Measurements from ENCODE around the gene ZNF654.
"Not testable (repeated sequence)": the region's sequence is repeated elsewhere in the genome, so short reads cannot be mapped to it uniquely, and the experiment has no call there.

ZNF654 gene

DNA sequence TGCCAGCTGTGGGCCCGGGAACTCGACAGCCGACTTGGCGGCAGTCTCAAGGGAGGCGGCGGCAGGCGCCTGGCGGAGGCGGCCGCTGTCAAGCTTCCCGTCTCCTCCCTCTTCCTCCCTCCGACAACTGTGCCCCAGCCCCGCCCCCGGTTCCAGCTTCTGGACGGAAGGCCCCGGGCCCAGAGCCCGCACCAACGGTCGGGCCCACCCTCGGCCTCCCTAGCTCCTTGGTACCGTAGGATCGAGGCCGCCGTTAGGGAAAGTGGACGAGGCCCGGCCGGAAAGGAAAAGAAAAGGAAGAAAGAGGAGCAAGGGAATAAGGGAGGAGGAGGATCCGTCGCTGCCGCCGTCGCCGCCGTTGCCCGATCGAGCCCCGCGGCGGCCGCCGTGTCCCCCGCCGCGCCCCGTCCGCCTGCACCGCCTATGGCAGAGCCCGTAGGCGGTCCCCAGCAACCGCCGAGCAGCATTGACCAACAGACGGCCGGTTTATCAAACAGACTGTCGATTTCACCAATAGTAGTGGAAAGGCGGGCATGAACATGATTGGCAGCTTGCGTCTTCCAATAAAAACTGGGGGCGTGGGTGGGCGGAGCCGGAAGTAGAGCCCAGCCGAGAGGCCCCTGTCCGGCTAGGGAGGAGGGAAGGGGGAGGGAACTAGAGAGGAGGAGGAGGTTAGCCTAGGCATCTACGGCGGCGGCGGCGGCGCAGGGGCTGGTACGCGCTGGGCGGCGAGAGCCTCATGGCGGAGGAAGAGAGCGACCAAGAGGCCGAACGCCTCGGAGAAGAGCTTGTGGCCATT, at the start of gene ZNF654, which contains the start of gene CGGBP1:
TSS of gene ZNF654 (plus strand) at position 675 of the 799 bp plus-strand sequence. CDS start at position 740, 65 bp downstream.
TSS of gene CGGBP1 (minus strand) at position 425 of the 799 bp plus-strand sequence. CDS start 3,029 bp downstream, outside the sequence.
- peak; percentile 87 for DNase-seq

- DNase-seq, result no peak
Observed at GRCh38 chr3:88010810-88011209, 48.2 kb upstream of the ZNF654 start.

DNA sequence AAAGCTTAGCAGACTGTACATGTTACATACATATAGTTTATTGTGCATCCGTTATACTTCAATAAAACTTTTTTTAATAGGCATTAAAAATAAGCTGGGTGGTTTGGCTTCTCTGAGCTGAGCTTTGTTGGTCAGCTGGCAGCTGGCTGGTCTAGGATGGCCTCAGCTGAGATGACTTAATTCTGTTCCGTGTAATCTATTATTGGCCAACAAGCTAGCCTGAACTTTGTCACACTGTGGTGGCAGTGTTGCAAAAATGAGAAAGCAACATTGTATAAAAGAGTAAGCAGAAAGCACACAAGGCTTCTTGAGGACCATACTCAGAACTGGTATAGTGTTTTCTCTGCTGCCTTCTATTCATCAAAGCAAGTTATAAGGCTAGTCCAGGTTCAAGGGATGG, 45.5 kb upstream of the ZNF654 start:
- no peak for DNase-seq

GRCh38 chr3:88015656-88016055, 43.4 kb upstream of the ZNF654 start:
- not testable (repeated sequence) for DNase-seq

DNA sequence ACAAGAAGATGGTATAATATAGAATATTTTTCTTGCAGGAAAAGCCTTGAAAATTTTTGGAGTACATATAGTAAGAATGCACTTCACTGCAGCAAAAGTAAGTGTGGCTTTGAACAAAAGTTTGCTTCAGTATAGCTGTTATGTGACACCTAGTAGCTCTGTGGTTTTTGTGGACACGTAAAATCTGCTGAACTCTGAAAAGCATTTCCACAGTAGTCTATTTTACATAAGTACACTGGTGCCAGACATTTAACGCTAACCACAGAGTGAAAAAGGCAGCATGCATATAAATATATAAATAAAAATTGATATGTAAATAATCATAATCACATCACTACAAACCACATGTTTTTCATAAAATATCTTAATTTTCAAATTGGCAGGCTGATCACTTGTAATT, 40.0 kb upstream of the ZNF654 start:
- no peak for DNase-seq

DNA sequence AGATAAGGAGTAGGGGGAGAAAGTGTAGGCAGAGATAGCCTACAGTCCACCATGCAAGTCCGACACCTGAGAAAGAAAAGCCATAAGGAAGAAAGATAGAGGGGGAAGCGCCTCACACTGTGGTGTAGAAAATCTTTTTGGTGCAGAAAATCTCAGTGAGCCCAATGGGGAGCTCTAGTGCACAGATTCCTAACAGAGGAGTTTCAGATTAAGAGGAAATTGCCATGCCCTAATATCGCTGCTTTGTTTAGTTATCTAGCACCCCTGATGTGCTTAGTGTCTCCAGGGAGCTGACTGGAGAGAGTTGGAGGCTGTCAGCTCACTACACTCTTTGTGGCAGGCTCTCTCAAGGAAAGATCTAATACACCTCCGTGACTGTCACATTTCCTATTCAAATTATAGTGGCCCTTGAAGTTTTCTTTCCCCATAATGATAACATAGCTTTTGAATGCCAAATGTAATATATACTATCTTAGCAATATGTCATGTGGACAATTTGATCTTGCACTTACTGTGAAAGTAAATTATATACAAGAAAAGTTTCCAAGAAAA, 34.0 kb upstream of the ZNF654 start:
- DNase-seq, result no peak

DNA sequence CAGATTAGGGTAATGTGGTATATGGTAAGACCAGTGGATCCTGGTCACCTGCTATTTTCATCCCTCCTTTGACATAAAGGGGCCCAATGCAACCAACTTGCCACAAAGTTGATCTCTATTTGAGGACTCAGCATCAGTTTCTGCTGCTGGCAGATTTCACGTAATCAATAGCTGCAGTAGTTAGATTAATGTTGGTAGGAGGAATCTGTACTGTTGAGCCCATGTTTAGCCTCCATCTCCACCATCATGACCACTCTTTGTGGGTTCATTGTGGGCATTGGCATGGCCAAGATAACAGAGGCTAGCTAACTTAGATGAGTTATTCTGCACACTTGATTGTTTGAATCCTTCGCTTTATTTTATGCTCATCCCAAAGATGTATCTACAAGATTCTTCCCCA, 30.2 kb upstream of the ZNF654 start:
- DNase-seq, result no peak

DNA sequence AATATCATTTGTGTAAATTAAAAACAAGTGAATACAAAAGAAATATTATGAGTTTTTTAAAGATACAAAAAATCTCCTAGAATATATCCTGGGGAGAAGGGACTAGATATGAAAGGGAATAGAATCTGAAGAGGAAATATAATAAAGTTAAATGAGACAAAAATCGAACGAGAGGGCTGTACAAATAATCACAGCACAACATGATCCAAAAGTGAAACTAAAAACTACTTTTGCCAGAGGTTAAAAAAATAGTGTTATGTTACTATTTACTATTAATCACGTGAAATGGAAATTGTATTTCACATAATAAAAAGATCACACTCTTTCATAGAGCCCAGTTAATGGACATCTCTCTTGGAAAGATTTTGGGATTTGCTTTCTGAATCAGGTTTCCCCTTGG, 28.8 kb upstream of the ZNF654 start:
- no peak for DNase-seq

DNA sequence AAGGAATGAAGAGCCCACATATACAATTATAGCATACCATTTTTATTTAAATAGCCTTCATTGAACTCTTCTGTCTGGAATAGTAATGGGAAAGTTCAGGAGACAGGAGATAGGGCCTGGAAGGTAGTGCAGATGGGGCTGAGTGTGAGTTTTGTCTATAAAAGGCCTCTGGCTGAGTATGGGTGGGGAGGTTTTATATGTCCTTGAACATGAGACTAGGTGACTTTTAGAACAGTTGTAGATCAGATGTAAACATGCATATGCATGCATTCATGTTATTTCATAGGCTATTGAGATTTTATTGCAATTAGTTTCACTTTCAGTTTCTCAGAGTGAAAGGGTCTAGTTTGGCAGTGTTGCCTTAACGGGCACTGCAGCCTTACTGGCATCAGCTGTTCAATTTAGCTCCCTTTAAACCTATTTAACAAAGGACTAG, 27.4 kb upstream of the ZNF654 start:
- no peak for DNase-seq

DNA sequence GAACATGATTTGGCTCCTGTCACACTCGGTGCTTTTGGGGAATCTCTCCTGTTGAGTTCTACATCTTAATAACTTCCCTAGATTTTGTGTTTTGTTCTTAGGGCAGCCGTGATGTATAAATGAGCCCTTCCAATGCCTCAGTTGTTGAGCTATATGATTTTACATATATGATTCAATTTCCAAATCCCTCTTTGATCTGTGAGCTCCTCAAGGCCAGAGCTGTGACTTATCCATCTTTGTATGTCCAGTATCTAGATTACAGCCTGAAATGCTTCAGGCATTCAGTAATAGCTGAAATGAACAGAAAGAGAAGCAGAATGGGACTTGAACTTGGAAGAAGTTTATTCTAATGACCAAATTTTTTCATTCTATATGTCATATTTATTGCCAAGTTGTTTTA, 26.8 kb upstream of the ZNF654 start:
- no peak for DNase-seq

- DNase-seq, result no peak
Observed at GRCh38 chr3:88033079-88033478, 26.0 kb upstream of the ZNF654 start.

- DNase-seq, result no peak
Observed at GRCh38 chr3:88033808-88034207, 25.2 kb upstream of the ZNF654 start.

GRCh38 chr3:88034491-88035275, 24.4 kb upstream of the ZNF654 start:
- DNase-seq, result no peak

DNA sequence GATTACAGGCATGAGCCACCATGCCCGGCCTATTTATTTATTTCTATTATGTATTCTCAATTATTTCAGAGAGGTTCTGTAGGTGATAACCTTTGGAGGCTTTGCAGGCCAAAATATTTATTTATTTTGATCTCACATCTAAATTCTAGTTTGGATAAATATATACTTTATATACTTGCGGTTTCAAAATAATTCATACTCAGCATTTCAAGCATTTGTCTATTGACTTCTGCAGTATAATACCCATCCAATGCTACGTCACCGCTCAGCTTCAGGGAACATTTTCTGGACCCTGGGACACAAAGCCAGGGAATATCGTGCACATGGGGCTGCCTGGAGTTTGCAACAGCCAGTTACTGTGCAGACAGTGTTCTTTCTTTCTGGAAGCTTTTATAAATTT, 22.8 kb upstream of the ZNF654 start:
- DNase-seq, result no peak

DNA sequence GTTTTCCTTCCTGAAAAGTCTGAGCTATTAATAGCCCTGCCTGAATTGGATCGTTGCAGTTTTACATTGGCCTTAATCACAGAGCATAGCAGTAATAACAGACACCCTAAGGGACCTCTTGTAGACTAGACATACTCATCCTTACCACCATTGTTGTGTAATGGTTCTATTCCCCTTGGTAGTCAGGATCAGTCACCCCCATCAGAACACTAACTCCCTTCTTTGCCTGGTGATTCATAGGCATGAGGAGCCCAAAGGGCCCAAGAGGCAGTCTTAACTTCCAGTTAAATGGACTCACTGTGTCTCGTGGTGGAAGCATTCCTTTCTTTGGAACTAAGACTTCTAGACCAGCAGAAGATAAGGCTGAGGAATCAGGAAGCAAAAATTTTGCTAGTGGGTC, 20.5 kb upstream of the ZNF654 start:
- DNase-seq, result no peak

- DNase-seq, result no peak
Observed at GRCh38 chr3:88040529-88040928, 18.5 kb upstream of the ZNF654 start.

DNA sequence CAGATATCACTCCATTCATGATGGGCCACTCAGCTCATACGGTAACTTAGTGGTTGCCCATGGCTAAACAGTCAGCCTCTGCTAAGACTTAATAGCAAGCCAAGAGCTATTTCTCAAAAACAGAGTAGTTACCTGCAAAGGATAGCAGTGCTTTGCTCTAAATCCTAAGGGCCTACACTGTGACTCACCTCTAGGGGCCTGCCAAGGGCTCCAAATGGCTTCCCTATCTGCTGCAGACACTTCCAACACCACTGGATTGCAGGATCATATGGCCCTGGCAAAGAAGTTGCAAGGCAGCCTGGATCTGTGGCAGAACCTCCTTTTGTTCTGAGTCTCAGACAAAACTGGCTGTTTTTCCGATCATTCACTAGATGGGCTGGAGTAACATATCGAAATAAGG, 18.1 kb upstream of the ZNF654 start:
- DNase-seq, result no peak

DNA sequence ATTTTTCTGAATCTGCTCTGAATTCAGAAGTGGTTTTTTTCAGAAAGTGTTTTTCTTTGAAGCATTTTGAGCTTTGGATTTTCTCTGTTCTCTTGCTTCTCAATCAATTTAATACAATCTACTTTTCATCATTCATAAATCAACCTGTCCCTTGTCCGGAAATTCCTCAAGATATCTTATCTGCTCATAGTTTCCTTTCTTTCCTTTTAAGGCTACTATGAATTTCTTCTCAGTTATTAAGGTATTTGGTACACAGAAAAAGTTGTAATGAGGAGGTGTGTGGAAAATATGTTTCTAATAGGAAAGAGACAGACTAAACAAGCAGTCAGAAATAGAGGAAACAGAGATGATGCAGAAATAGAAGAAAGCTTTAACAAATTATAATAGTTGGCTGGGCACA, 14.6 kb upstream of the ZNF654 start:
- no peak for DNase-seq

GRCh38 chr3:88046766-88047165, 12.3 kb upstream of the ZNF654 start:
- no peak for DNase-seq

DNA sequence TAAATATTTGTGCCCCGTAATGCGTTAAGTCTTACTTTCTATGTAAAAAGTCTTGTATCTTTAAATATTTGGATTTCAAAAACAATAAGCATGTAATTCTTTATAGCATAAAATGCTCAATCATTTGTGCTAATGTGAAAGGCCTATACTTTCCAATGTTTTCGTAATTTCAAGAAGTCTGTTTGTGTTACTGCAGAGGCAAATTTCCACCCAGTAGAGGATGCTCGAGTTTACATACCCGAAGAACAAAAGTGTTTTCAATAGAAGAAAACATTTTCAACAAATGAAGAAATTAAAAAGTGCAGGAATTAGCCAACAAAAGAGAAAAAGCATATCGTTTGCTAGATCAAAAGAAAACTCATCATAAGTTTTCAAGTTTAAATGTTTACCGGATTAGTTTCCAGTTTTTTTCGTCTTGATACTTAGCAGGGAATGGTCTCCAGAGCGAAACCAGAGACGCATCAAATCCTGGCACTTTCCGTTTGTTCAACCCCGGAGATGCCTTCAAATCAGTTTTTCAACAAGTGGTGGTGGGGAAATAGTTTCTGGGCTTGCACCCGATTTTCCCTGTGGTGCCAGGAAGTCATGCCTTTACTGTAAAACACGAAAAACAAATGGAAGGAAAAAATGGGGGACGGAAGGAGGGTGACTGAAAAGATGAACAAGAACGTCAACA, 1.3 kb upstream of the ZNF654 start:
- DNase-seq, result no peak

DNA sequence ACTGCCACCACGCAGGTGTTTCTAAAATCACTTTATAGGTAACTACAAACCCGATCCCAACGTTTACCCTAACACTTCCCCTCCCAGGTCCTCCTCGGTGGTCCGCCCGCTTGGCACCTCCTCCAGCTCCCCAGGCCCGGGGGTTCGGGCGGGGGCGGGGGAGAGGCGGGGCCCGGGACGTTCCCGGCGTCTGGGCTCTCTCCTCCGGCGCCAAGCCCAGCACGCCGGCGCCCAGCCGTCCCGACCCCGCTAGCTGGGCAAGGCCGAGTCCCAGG, 812 bp upstream of the ZNF654 start:
- no peak for DNase-seq

- no peak for DNase-seq
Observed at GRCh38 chr3:88059380-88060170, 520 bp downstream of the ZNF654 start.

- no peak for DNase-seq
Observed at GRCh38 chr3:88061746-88062145, 2.7 kb downstream of the ZNF654 start.

All from NCI-H187 treated with DMSO at 0.1 percent for 48 hours (cell line).